Raji (cell line): Measurements from ENCODE around the gene TOMM22.

Experiments used
- POLR2A ChIP-seq: IDR thresholded peaks from 2 replicates; pipeline ENCODE4 v1.6.1; 2011; ENCODE audit warnings: low read depth, low read length, control low read depth; ENCODE audit not compliant: insufficient read depth

Gene TOMM22

DNA sequence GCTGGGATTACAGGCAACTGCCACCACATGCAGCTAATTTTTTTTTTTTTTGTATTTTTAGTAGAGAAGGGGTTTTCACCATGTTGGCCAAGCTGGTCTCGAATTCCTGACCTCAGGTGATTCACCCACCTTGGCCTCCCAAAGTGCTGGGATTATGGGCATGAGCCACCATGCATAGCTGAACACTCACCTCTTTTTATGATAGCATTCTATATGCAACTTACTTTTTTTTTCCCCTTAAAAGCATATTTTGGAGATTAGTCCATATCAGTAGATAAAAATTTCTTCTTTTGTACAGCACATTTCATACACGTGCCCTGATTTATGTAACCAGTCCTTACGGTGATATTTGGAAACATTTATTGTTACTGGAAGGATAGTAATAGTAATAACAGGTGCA, 38.6 kb downstream of the TOMM22 start:
- no peak for TF ChIP-seq POLR2A

DNA sequence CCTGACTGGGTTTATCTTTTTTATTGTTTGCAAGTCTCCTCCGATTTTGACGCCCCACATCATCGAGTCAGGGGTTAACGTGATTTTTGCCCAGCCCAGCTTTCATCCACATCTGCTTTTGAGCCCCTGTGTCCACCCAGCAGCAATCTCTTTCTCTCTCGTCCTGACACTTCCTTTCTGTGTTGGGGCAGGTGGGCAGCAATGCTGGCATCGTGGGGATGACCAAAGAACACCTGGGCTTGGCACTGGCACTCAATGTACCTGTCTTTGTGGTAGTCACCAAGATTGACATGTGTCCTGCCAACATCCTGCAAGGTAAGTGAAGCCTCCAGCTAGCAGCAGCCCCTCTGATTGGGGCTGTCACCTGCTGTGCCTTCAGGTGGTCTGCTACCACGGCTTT, 39.8 kb downstream of the TOMM22 start:
- no peak for TF ChIP-seq POLR2A

DNA sequence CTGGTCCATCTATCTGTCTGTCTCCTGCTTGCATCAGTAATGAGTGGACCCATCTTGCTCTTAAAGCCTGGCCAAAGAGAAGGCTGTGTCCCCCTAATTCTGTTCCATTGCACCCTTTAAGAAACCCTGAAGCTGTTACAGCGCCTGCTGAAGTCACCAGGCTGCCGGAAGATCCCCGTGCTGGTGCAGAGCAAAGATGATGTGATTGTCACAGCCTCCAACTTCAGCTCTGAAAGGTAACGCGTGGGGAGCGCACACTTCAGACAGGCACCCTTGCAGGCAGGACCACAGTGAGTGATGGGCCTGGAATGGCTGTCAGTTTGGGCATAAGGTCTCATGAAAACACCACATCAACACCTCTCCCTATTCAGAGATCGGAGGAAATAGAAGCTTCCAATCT, 42.4 kb downstream of the TOMM22 start:
- TF ChIP-seq POLR2A = no peak

DNA sequence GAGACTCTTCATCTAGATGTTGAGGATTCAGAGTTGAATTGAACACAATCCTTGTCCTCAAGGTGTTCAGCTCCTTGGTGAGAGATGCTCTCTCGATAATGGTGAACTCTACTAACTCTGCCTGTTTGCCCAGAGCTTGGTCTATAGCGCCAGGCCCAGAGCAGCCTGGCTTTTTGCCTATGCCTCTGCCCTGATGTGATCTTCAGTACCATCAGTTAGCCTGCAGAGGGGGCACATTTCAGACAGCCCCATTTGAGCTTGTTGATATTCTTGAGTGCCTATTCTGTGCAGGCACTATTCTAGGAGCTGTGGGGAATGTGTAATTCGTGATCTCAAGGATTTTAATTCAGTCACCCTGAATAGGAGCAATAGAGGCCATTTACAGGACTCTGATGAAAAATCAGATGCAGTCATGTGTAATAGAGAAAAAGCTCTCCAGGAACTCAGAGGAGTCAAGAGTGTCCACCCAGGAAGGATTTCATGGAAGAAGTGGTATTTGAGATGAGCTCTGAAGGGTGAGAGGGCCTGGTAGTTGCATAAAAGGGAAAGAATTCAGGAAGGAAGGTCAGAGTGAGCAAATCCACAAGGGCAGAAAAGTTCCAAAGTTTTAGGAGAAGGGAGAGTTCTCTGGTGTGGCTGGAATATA, 43.3 kb downstream of the TOMM22 start:
- no peak for TF ChIP-seq POLR2A

DNA sequence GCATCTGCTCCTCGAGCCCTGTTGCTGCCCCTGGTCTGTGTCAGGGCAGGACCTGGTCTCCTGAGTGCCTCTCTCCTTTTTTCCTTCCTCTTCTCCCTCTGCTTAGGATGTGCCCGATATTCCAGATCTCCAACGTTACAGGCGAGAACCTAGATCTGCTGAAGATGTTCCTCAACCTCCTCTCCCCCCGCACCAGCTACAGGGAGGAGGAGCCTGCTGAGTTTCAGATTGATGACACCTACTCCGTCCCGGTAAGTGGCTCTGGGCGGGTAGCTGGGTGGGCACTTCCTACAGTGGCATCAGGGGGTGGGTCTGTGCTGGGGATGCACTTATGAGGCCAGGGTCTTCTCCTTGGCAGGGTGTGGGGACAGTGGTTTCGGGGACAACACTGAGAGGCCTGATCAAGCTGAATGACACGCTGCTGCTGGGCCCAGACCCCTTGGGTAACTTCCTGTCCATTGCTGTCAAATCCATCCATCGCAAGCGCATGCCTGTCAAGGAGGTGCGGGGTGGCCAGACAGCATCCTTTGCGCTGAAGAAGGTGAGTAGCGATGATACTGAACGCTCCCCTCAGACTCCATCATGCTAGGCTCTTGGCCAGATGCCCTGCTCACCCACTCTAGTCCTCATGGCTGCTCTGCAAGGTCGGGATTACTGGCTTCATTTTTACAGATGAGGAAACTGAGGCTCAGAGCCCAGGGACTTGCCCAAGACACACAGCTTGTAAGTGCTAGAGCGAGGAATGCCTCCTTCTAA, 44.3 kb downstream of the TOMM22 start:
- no peak for TF ChIP-seq POLR2A

DNA sequence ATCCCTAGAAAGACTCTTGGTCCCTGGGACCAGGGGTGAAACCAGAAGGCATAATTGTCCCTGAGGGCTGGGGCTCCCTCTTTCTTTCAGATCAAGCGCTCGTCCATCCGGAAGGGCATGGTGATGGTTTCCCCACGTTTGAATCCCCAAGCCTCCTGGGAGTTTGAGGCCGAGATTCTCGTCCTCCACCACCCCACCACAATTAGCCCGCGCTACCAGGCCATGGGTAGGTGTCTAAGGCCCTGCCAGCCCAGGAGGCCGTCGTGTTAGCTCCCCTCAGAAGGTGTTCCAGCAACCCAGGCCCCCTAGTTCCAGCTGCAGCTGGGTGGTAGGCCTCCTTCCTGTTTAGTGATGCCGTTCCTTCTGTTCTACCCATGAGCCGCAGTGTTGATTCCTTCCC, 45.4 kb downstream of the TOMM22 start:
- no peak for TF ChIP-seq POLR2A

DNA sequence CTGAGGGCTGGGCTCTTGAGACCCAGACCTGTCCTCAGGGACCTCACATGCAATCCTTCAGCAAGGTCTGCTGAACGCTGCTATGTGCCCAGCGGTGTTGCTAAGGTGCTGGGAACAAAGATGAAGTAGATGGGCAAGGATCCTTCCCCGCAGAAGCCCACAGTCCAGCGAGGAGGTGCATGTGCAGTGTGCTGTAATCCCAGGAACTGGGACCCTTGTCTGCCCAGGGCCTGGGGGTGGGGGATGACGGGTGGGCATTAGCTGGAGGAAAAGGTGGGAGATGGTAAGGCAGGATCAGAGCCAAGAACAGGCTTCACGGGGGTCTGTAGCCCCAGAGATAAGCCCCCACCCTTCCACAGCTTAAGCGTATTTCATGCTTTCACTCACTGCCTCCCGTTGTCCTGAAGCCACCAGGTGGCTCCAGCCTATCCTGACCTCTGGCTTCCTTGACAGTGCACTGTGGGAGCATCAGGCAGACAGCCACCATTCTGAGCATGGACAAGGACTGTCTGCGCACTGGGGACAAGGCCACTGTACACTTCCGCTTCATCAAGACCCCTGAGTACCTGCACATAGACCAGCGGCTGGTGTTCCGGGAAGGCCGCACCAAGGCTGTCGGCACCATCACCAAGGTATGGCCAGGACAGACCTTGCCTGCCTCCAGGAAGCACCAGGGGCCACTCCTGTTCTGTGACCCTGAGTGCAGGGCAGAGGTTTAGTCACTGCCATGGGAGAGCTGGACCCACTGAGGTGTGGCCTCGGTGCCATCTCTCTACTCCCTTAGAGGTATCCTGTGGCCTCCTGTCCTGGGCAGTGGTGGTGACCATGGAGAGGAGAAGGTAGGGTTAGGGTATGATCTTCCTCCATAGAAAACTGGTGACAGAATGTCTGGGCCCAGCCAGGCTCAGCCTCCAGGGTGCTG, 46.0 kb downstream of the TOMM22 start:
- TF ChIP-seq POLR2A = no peak

DNA sequence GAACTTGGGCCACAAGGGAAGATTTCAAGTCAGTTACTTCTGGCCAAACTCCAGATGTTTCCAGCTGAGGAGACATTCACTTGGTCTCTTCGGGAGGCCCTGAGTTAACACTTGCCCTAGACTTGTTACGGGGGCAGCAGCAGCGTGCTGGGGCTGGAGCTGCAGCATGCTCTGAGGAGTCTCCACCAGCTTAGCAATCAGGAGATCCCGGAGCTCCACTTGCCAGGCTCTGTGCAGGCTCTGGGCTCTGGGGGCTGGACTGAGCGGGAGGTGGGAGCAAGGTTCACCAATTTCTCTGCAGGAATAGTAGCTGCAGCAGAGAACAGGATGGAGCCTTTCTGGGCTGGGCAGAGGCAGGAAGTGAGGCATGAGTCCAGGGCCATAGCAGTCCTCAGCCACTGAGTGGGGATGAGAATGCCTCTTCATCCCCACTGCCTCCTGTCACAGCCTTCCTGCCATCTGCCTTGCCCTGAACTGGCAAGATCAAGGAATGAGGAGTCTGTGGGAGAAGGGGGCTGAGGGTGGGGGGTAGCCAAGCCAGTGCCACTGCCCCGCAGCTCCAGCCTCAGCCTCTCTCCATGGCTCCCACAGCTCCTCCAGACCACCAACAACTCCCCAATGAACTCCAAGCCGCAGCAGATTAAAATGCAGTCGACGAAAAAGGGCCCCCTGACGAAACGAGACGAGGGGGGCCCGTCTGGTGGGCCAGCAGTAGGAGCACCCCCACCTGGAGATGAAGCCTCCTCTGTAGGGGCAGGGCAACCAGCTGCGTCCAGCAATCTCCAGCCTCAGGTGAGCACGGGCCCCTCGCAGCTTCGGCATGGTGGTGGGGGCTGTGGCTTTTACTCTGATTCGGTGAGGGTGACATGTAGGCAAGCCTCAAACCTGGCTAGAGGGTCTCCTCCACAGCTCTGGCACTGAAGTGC, 47.4 kb downstream of the TOMM22 start:
- TF ChIP-seq POLR2A = no peak

DNA sequence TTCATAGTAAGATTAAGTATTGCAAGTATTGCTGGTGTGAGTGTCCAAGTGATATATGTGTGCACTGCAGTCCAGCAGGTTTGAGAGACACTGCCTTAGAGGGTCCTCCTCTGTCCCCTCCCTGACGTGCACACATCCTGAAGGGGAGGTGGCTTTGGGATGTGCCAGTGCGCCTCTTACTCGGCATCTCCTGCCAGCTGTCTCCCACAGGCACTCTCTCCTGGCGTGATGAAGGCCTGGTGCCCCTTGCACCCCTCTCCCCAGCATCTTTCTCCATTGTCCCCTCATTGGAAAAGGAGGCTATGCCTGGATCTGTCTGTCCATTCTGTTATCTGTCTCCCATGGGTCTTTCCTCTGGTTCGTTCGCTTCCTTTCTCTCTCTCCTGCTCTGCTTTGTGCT, 48.2 kb downstream of the TOMM22 start:
- TF ChIP-seq POLR2A = no peak

DNA sequence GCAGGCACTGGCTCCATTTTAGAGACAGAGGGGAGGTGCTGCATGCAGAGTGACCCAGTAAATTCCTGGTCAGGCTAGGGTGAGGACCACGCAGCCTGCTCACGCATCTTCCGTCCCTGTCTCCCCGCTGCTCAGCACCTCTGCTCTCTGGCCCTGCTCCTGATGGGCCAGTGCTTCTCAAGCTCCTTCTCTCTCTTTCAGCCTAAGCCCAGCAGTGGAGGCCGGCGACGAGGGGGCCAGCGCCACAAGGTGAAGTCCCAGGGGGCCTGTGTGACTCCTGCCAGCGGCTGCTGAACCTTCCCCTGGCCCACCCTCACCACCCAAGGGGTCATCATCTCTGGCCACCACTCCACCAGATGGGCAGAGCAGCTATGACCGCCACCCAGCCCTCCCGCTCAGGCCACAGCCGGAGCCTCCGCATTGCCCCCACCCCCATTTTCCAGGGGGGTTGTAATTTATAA, 48.7 kb downstream of the TOMM22 start:
- TF ChIP-seq POLR2A = no peak

DNA sequence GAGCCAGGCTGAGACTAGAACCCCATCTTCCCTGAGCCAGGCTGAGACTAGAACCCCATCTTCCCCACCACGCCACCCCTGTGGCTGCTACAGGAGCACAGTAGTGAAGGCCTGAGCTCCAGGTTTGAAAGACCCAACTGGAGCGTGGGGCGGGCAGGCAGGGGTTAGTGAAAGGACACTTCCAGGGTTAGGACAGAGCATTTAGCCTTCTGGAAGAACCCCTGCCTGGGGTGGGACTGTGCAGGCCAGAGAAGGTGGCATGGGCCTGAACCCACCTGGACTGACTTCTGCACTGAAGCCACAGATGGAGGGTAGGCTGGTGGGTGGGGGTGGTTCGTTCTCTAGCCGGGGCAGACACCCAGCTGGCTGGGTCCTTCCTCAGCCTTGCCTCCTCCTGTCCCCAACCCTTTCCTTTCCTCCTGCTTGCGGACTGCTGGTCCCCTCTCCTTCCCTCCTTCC, 50.0 kb downstream of the TOMM22 start:
- no peak for TF ChIP-seq POLR2A

DNA sequence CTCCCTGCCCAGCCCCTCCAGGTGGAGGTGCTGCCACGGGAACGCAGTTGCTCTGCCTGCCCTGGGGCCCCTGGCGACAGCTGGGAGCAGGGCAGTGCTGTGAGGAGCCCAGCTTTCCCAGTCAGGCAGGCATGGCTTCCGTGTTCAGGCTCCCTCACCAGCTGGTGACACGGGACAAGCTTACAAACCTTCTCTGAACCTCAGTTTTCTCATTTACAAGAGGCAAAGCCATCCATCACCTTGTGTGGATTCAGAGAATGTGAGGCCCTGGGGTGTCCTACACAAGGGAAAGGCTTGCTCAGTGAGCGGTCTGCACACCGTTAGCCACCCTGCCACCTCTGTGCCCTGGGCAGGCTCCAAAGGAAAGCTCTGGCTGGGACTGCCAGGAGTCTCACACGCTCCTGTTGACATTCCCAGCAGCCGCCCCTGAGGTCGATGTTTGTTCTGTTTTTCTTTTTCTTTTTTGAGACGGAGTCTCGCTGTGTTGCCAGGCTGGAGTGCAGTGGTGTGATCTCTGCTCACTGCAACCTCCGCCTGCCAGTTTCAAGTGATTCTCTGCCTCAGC, 50.6 kb downstream of the TOMM22 start:
- no peak for TF ChIP-seq POLR2A

DNA sequence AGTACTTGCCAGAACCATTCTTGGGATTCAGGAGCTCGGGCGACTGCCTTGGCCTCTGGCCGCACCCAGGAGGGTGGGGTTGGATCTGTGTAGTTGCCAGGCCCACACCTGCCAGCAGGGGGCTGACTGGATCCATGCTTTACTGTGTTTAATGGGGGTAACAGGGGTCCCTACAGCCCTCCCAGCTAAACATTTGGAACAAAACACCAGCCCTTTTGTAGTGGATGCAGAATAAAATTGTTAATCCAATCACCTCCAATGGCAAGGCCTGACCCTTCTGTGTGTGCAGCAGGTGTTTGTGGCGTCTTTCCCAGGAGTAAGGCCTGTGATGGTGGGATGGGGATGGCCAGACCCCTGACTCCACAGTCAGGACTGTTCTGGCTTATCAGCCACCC, 51.6 kb downstream of the TOMM22 start:
- no peak for TF ChIP-seq POLR2A

DNA sequence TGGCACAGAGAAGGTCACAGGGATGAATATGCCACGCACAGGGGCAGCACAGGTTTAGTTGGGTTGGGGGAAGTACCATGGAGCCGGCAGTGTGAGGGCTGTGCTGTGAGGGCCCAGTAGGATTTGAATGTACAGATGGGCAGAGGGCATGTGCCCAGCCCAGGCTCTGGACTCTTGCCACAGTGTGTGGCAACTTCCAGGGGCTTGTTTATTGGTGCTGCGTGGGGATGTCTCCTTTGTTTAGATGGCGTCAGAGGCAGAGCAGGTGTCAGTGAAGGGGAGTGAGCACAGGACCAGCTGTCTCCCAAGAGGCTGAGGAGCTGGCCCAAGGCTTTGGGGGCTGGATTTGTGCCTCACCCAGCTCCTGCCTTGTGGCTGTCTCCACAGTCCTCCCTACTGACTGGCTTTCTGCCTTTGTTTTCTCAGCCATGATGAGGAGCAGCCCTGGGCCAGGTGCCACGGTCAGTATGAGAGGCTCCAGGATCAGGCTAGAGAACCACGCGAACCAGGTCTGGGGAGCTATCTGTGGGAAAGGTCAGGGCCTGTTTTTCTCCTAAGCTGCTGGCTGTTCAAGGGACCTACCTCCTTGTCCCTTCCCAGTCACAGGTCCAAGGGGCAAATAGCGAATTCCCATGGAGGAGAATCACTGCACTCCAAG, 52.1 kb downstream of the TOMM22 start:
- no peak for TF ChIP-seq POLR2A
